ENCODE results near the gene SFTPD.

DNA sequence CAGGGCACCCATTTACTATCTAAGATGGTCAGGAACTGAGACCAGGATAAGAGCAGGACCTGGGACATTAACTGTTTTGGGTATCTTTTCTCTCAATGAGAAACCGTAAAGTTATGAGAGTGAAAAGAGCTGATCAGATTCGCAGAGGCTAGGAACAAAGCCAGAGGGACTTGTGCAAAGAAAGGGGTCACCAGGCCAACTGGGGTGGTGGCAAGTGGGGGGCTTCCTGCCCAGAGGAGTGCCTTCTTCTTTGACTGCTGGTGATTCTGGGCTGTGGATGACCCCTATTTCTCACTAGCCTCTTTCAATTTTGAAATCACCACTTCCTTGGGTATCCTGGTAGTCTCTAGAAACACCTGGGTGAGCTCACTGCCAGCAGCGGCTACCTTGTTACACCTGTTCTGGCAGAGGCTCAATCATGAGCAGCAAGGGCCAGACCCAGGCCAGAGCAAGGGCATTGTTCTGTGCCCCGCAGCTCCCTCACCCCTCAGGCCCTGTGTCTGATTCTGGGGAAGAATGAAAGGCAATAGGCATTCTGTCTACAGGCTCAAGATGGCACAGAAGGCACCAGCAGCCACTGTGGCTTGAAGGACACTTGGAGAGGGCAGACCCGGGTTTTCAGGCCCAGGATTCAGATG, 999 bp downstream of the SFTPD start:
- no peak for TF ChIP-seq YY1 (IDR thresholded peaks at IDR 0.05; ENCODE audit: low read depth)
- TF ChIP-seq, protein P1, sequence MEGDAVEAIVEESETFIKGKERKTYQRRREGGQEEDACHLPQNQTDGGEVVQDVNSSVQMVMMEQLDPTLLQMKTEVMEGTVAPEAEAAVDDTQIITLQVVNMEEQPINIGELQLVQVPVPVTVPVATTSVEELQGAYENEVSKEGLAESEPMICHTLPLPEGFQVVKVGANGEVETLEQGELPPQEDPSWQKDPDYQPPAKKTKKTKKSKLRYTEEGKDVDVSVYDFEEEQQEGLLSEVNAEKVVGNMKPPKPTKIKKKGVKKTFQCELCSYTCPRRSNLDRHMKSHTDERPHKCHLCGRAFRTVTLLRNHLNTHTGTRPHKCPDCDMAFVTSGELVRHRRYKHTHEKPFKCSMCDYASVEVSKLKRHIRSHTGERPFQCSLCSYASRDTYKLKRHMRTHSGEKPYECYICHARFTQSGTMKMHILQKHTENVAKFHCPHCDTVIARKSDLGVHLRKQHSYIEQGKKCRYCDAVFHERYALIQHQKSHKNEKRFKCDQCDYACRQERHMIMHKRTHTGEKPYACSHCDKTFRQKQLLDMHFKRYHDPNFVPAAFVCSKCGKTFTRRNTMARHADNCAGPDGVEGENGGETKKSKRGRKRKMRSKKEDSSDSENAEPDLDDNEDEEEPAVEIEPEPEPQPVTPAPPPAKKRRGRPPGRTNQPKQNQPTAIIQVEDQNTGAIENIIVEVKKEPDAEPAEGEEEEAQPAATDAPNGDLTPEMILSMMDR (IDR thresholded peaks at IDR 0.05), result no peak
